ENCODE measurements around the gene COX19. TPM values are rescaled to one million over a fixed set of nuclear protein-coding genes. Genes with fewer than 3 reads are reported as not detected.

The COX19 gene
- total RNA-seq, 2 donors from 2014 or later: 2.8 to 5.5 TPM

GRCh38 chr7:990352-990932, 15.1 kb upstream of the COX19 start:
- Histone ChIP-seq H3K36me3 (no peaks in the 10 kb centered on the region), H3K4me3 (no peak overlapping the region), H3K27me3 (no peaks in the 10 kb centered on the region), H3K27ac (no peak overlapping the region), H3K4me1 (peaks cover 0 to 24% of the 10 kb centered on the region in 2 donors), H3K9me3 (no peaks in the 10 kb centered on the region)
- no peak for DNase-seq (ENCODE audit: low spot score)
- TF ChIP-seq, protein P1, sequence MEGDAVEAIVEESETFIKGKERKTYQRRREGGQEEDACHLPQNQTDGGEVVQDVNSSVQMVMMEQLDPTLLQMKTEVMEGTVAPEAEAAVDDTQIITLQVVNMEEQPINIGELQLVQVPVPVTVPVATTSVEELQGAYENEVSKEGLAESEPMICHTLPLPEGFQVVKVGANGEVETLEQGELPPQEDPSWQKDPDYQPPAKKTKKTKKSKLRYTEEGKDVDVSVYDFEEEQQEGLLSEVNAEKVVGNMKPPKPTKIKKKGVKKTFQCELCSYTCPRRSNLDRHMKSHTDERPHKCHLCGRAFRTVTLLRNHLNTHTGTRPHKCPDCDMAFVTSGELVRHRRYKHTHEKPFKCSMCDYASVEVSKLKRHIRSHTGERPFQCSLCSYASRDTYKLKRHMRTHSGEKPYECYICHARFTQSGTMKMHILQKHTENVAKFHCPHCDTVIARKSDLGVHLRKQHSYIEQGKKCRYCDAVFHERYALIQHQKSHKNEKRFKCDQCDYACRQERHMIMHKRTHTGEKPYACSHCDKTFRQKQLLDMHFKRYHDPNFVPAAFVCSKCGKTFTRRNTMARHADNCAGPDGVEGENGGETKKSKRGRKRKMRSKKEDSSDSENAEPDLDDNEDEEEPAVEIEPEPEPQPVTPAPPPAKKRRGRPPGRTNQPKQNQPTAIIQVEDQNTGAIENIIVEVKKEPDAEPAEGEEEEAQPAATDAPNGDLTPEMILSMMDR (IDR thresholded peaks at IDR 0.05): no peak

DNA sequence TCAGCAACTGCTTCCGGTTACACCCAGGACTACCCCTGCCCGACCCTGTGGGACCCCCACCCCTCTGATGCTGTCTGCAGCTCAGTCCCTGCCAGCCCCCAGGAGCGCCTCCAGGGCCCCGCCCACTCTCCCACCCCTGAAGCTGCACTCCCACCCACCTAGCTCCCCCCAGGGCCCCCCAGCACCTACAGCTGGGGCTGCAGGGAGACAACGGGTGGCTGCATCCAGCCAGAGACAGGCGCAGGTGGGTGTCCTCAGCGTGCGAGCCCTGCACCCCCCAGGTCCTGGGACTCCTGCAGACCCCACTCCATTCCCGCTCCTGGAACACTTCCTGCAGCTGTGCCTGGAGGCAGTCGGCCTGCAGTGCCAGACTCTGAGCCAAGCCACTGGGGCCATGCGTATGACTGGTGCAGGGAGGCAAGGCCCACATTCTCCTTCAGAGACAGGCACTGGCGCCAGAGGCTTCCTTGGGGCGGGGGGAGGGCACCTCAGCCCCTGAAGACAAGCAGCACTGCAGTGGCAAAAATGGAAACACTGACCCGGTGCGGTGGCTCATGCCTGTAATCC, 13.7 kb upstream of the COX19 start:
- H3K4me3 ChIP-seq: no peak overlapping the region
- H3K9me3 ChIP-seq: no peaks in the 10 kb centered on the region
- TF ChIP-seq, protein P1 (IDR thresholded peaks at IDR 0.05): no peak
- H3K4me1 ChIP-seq: peaks cover 0 to 24% of the 10 kb centered on the region in 2 donors
- H3K27me3 ChIP-seq: no peaks in the 10 kb centered on the region
- H3K36me3 ChIP-seq: no peaks in the 10 kb centered on the region
- no peak for DNase-seq (ENCODE audit: low spot score)
- H3K27ac ChIP-seq: no peak overlapping the region

DNA sequence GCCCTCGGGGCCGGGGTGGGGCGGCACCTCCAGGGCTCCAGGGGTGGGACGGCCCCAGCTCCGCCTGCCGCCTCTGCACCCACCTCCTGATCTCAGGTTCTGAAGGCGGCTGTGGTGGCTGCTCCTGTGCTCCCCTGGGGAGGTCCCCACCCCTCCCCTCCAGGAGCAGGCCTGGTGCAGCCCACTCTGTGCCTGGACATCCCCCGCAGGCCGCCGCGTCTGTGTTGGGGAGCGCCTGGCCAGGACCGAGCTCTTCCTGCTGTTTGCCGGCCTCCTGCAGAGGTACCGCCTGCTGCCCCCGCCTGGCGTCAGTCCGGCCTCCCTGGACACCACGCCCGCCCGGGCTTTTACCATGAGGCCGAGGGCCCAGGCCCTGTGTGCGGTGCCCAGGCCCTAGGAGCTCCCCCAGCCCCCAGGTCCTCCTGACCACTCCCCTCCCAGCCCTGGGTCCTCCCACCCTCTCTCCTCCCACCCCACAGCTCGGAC, 13.1 kb upstream of the COX19 start:
- Histone ChIP-seq H3K27ac (no peak overlapping the region), H3K4me3 (no peak overlapping the region), H3K4me1 (peaks cover 0 to 23% of the 10 kb centered on the region in 2 donors), H3K36me3 (no peaks in the 10 kb centered on the region), H3K27me3 (no peaks in the 10 kb centered on the region), H3K9me3 (no peaks in the 10 kb centered on the region)
- TF ChIP-seq, protein P1 (IDR thresholded peaks at IDR 0.05): no peak
- no peak for DNase-seq (ENCODE audit: low spot score)

DNA sequence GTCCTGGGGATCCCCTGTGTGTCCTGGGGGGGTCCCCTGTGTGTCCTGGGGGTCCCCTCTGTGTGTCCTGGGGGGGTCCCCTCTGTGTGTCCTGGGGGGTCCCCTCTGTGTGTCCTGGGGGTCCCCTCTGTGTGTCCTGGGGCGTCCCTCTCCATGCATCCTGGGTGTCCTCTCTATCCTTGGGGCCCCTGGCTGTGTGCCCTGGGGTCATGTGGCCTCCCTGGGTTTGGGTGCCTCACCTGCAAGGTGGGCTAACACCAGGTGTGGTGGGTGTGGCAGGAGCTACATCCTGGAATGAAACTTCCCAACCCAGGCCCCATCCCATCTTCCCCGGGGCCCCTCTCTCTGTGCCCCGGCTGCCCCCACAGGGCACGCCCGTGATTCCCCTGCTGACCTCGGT, 12.6 kb upstream of the COX19 start:
- TF ChIP-seq, protein P1 (IDR thresholded peaks at IDR 0.05): no peak
- no peaks in the 10 kb centered on the region for H3K36me3 ChIP-seq
- DNase-seq (ENCODE audit: low spot score): no peak
- H3K9me3 ChIP-seq: no peaks in the 10 kb centered on the region
- H3K27me3 ChIP-seq: no peaks in the 10 kb centered on the region
- H3K4me3 ChIP-seq: no peak overlapping the region
- H3K4me1 ChIP-seq: peaks cover 0 to 17% of the 10 kb centered on the region in 2 donors
- no peak overlapping the region for H3K27ac ChIP-seq

- Histone ChIP-seq H3K27ac (no peak overlapping the region), H3K36me3 (no peaks in the 10 kb centered on the region), H3K4me3 (no peak overlapping the region), H3K9me3 (no peaks in the 10 kb centered on the region), H3K4me1 (peaks cover 0 to 15% of the 10 kb centered on the region in 2 donors), H3K27me3 (no peaks in the 10 kb centered on the region)
- DNase-seq (ENCODE audit: low spot score): no peak
- TF ChIP-seq, protein P1 (IDR thresholded peaks at IDR 0.05): no peak
Measured at GRCh38 chr7:986766-987751, 11.7 kb upstream of the COX19 start.
